Cerebellar cortex (tissue), 1 donor: ENCODE results near the gene GRM5.
"Not testable (repeated sequence)": the region's sequence is repeated elsewhere in the genome, so short reads cannot be mapped to it uniquely, and the experiment has no call there.

Source experiments
- DNase-seq: peaks from one replicate; pipeline ENCODE4 v3.0.0-alpha.2; 2015; ENCODE audit warnings: low spot score

GRM5 gene

GRCh38 chr11:89065651-89066201, at the start of gene GRM5:
GRM5 (minus strand) TSS chr11:89065982; CDS start chr11:89047872, 18,110 bp downstream.
- DNase-seq, result not testable (repeated sequence)

GRCh38 chr11:89097956-89098355, 32.2 kb upstream of the GRM5 start:
- peak; percentile 0 for DNase-seq

GRCh38 chr11:89093806-89094205, 28.0 kb upstream of the GRM5 start:
- DNase-seq, result not testable (repeated sequence)

- DNase-seq, result not testable (repeated sequence)
These were observed 19.2 kb upstream of the GRM5 start for GRCh38 chr11:89084951-89085350.

GRCh38 chr11:89070911-89071310, 5.1 kb upstream of the GRM5 start:
- DNase-seq, result not testable (repeated sequence)

- no peak for DNase-seq
These were observed 1.5 kb upstream of the GRM5 start for GRCh38 chr11:89067264-89067663.

GRCh38 chr11:89065066-89065465, 716 bp downstream of the GRM5 start:
- no peak for DNase-seq

- DNase-seq, result peak; percentile 1
These were observed 2.3 kb downstream of the GRM5 start for GRCh38 chr11:89063481-89063951.

- not testable (repeated sequence) for DNase-seq
These were observed 2.9 kb downstream of the GRM5 start for GRCh38 chr11:89062771-89063298.

GRCh38 chr11:89061839-89062238, 3.9 kb downstream of the GRM5 start:
- not testable (repeated sequence) for DNase-seq

GRCh38 chr11:89057406-89057805, 8.4 kb downstream of the GRM5 start:
- not testable (repeated sequence) for DNase-seq

- DNase-seq, result no peak
These were observed 13.6 kb downstream of the GRM5 start for GRCh38 chr11:89052220-89052619.

GRCh38 chr11:89047159-89047558, 18.6 kb downstream of the GRM5 start:
- DNase-seq, result not testable (repeated sequence)

- DNase-seq, result not testable (repeated sequence)
These were observed 21.8 kb downstream of the GRM5 start for GRCh38 chr11:89043861-89044588.

GRCh38 chr11:89029671-89030070, 36.1 kb downstream of the GRM5 start:
- DNase-seq, result not testable (repeated sequence)

- DNase-seq, result no peak
These were observed 44.4 kb downstream of the GRM5 start for GRCh38 chr11:89021339-89021738.

- DNase-seq, result not testable (repeated sequence)
These were observed 45.8 kb downstream of the GRM5 start for GRCh38 chr11:89019827-89020547.

- no peak for DNase-seq
These were observed 49.6 kb downstream of the GRM5 start for GRCh38 chr11:89016214-89016613.

- DNase-seq, result no peak
These were observed 50.2 kb downstream of the GRM5 start for GRCh38 chr11:89015614-89016013.

- DNase-seq, result not testable (repeated sequence)
These were observed 64.9 kb downstream of the GRM5 start for GRCh38 chr11:89000852-89001251.

- no peak for DNase-seq
These were observed 86.1 kb downstream of the GRM5 start for GRCh38 chr11:88979641-88980040.

- not testable (repeated sequence) for DNase-seq
These were observed 86.8 kb downstream of the GRM5 start for GRCh38 chr11:88978992-88979391.
